ENCODE measurements around the gene GSTA4. TPM values are rescaled to one million over a fixed set of nuclear protein-coding genes. Genes with fewer than 3 reads are reported as not detected.

The GSTA4 gene
- total and polyA plus RNA-seq, 12 donors: 144 to 1,199 (median 353) TPM

GRCh38 chr6:53018446-53018845 lies 23.4 kb upstream of the GSTA4 start:
- Histone ChIP-seq H3K4me1 (replicated peaks in 1 of 2) (no peaks in the 10 kb centered on the region), H3K27me3 (no peaks in the 10 kb centered on the region), H3K9me3 (replicated peaks in 1 of 3) (no peaks in the 10 kb centered on the region), H3K4me3 (no peak overlapping the region), H3K27ac (no peak overlapping the region), H3K36me3 (replicated peaks in 1 of 2) (peaks cover 0 to 39% of the 10 kb centered on the region in 2 donors)
- intact Hi-C loops (cut with DNase I): no loop called here
- no peak for DNase-seq
- WGBS, 4 donors: 90 to 98% (median 95%) methylated on average over 2 of the region's 2 CpGs
- no peak for TF ChIP-seq POLR2A (IDR thresholded peaks at IDR 0.05)
- TF ChIP-seq CTCF (IDR thresholded peaks at IDR 0.05): no peak

- TF ChIP-seq CTCF (IDR thresholded peaks at IDR 0.05) (no peak), POLR2A (IDR thresholded peaks at IDR 0.05) (no peak)
- whole genome bisulfite sequencing, 4 donors: 68 to 93% (median 83%) methylated on average over 1 of the region's 1 CpG
- peaks cover 0 to 68% of the 10 kb centered on the region in 2 donors for H3K36me3 ChIP-seq (replicated peaks in 1 of 2)
- H3K4me1 ChIP-seq (replicated peaks in 1 of 2): no peaks in the 10 kb centered on the region
- H3K27me3 ChIP-seq: no peaks in the 10 kb centered on the region
- no peak for DNase-seq
- H3K27ac ChIP-seq: no peak overlapping the region
- H3K9me3 ChIP-seq (replicated peaks in 1 of 3): no peaks in the 10 kb centered on the region
- no peak overlapping the region for H3K4me3 ChIP-seq
- intact Hi-C loops (cut with DNase I): no loop called here
These were observed 20.4 kb upstream of the GSTA4 start for GRCh38 chr6:53015486-53015885.

GRCh38 chr6:53014744-53015143 lies 19.7 kb upstream of the GSTA4 start:
- Histone ChIP-seq H3K4me1 (replicated peaks in 1 of 2) (no peaks in the 10 kb centered on the region), H3K27ac (peak overlapping the region in 1 of 5 donors; percentile 19), H3K27me3 (no peaks in the 10 kb centered on the region), H3K9me3 (replicated peaks in 1 of 3) (no peaks in the 10 kb centered on the region), H3K4me3 (no peak overlapping the region), H3K36me3 (replicated peaks in 1 of 2) (peaks cover 0 to 76% of the 10 kb centered on the region in 2 donors)
- intact Hi-C loops (cut with DNase I): no loop called here
- DNase-seq: no peak
- WGBS, 4 donors: 74 to 85% (median 78%) methylated on average over 1 of the region's 1 CpG
- TF ChIP-seq POLR2A (IDR thresholded peaks at IDR 0.05) (no peak), CTCF (IDR thresholded peaks at IDR 0.05) (no peak)

GRCh38 chr6:53014063-53014462 lies 19.0 kb upstream of the GSTA4 start:
- H3K9me3 ChIP-seq (replicated peaks in 1 of 3): no peaks in the 10 kb centered on the region
- no peaks in the 10 kb centered on the region for H3K4me1 ChIP-seq (replicated peaks in 1 of 2)
- TF ChIP-seq POLR2A (IDR thresholded peaks at IDR 0.05) (no peak), CTCF (IDR thresholded peaks at IDR 0.05) (no peak)
- H3K36me3 ChIP-seq (replicated peaks in 1 of 2): peaks cover 0 to 82% of the 10 kb centered on the region in 2 donors
- no peak overlapping the region for H3K4me3 ChIP-seq
- DNase-seq: no peak
- intact Hi-C loops (cut with DNase I): no loop called here
- no peaks in the 10 kb centered on the region for H3K27me3 ChIP-seq
- H3K27ac ChIP-seq: peak overlapping the region in 2 of 5 donors; percentile 19 to 38
